ENCODE measurements around the gene CCL24. TPM values are rescaled to one million over a fixed set of nuclear protein-coding genes. Genes with fewer than 3 reads are reported as not detected.

CCL24 gene
- total RNA-seq, 6 donors from 2014 or later: 1.4 to 7.6 (median 2.7) TPM; not detected in 2

GRCh38 chr7:75819711-75820110 lies 6.1 kb upstream of the CCL24 start:
- H3K4me1 ChIP-seq: no peaks in the 10 kb centered on the region
- ATAC-seq (ENCODE audit: low FRiP score in 2 of 2): peak in 1 of 2 donors; percentile 50
- 52 to 73% methylated on average over 2 of the region's 2 CpGs for WGBS, 2 donors

GRCh38 chr7:75818472-75818871 lies 4.9 kb upstream of the CCL24 start:
- ATAC-seq (ENCODE audit: low FRiP score in 2 of 2): no peak
- no peak overlapping the region for H3K27ac ChIP-seq
- WGBS, 2 donors: 75 to 79% methylated on average over 5 of the region's 5 CpGs
- no peak for DNase-seq
- H3K36me3 ChIP-seq: no peaks in the 10 kb centered on the region
- no peak overlapping the region for H3K4me3 ChIP-seq
- H3K9me3 ChIP-seq: no peaks in the 10 kb centered on the region
- TF ChIP-seq CTCF (IDR thresholded peaks at IDR 0.05) (no peak), POLR2AphosphoS5 (IDR thresholded peaks at IDR 0.05) (no peak), POLR2A (IDR thresholded peaks at IDR 0.05) (no peak), EP300 (IDR thresholded peaks at IDR 0.05) (no peak)
- H3K27me3 ChIP-seq: no peaks in the 10 kb centered on the region
- H3K4me1 ChIP-seq: no peaks in the 10 kb centered on the region

More at GRCh38 chr7:75819711-75820110, 6.1 kb upstream of the CCL24 start:
- TF ChIP-seq POLR2AphosphoS5 (IDR thresholded peaks at IDR 0.05) (no peak), CTCF (IDR thresholded peaks at IDR 0.05) (no peak), POLR2A (IDR thresholded peaks at IDR 0.05) (no peak), EP300 (IDR thresholded peaks at IDR 0.05) (no peak)
- H3K27ac ChIP-seq: no peak overlapping the region
- DNase-seq: peak in 1 of 2 donors; percentile 34
- H3K4me3 ChIP-seq: no peak overlapping the region
- no peaks in the 10 kb centered on the region for H3K36me3 ChIP-seq
- H3K27me3 ChIP-seq: no peaks in the 10 kb centered on the region
- no peaks in the 10 kb centered on the region for H3K9me3 ChIP-seq

GRCh38 chr7:75817116-75817515 lies 3.5 kb upstream of the CCL24 start:
- Histone ChIP-seq H3K36me3 (no peaks in the 10 kb centered on the region), H3K4me1 (no peaks in the 10 kb centered on the region), H3K4me3 (no peak overlapping the region), H3K27ac (no peak overlapping the region), H3K9me3 (no peaks in the 10 kb centered on the region), H3K27me3 (no peaks in the 10 kb centered on the region)
- ATAC-seq (ENCODE audit: low FRiP score in 2 of 2) (peak in 1 of 2 donors; percentile 15), DNase-seq (peak in 1 of 2 donors; percentile 21)
- 63 to 66% methylated on average over 6 of the region's 6 CpGs for WGBS, 2 donors
- TF ChIP-seq EP300 (IDR thresholded peaks at IDR 0.05): no peak

- no peak for ATAC-seq (ENCODE audit: low FRiP score in 2 of 2)
- Histone ChIP-seq H3K27me3 (no peaks in the 10 kb centered on the region), H3K4me3 (no peak overlapping the region), H3K27ac (no peak overlapping the region), H3K4me1 (no peaks in the 10 kb centered on the region), H3K36me3 (no peaks in the 10 kb centered on the region), H3K9me3 (no peaks in the 10 kb centered on the region)
- 61 to 62% methylated on average over 10 of the region's 10 CpGs for WGBS, 2 donors
- no peak for TF ChIP-seq POLR2A (IDR thresholded peaks at IDR 0.05)
- TF ChIP-seq POLR2AphosphoS5 (IDR thresholded peaks at IDR 0.05): no peak
- no peak for TF ChIP-seq CTCF (IDR thresholded peaks at IDR 0.05)
- DNase-seq: no peak
Observed at GRCh38 chr7:75815418-75816064, 1.9 kb upstream of the CCL24 start.

GRCh38 chr7:75814407-75814947 lies 871 bp upstream of the CCL24 start:
- Histone ChIP-seq H3K36me3 (no peaks in the 10 kb centered on the region), H3K9me3 (no peaks in the 10 kb centered on the region), H3K27me3 (no peaks in the 10 kb centered on the region), H3K4me1 (no peaks in the 10 kb centered on the region), H3K27ac (no peak overlapping the region), H3K4me3 (no peak overlapping the region)
- ATAC-seq (ENCODE audit: low FRiP score in 2 of 2) (no peak), DNase-seq (no peak)
- no peak for TF ChIP-seq POLR2A (IDR thresholded peaks at IDR 0.05)
- no peak for TF ChIP-seq EP300 (IDR thresholded peaks at IDR 0.05)
- TF ChIP-seq POLR2AphosphoS5 (IDR thresholded peaks at IDR 0.05): no peak
- TF ChIP-seq CTCF (IDR thresholded peaks at IDR 0.05): no peak
- WGBS, 2 donors: 69 to 80% methylated on average over 13 of the region's 13 CpGs
